Heart left ventricle (tissue), 16 donors: ENCODE data around the gene ZNF691. TPM values are rescaled to one million over a fixed set of nuclear protein-coding genes. Genes with fewer than 3 reads are reported as not detected.

Experiments
- ATAC-seq, 4 donors: fragments of 200-7000 bp; cut with Tn5 transposase; one replicate each; pipeline ENCODE4 v1.9.1; 2020 to 2022; ENCODE audit warnings: moderate library complexity in 4 of 4, mild to moderate bottlenecking in 3 of 4, moderate number of reproducible peaks in 1 of 4
- DNase-seq, 5 donors: peaks; one replicate each; pipeline ENCODE4 v3.0.0-alpha.2; 2020
- H3K27ac ChIP-seq, 12 donors: fragments of 200-600 bp; sonication (generic) in 4 of 12; one replicate each; pipeline versions ENCODE4 v1.5.0 to v1.8.0; 2016 to 2022; ENCODE audit warnings: mild to moderate bottlenecking in 2 of 12
- H3K27me3 ChIP-seq, 9 donors: fragments of 200-600 bp; sonication (generic) in 2 of 9; one replicate each; pipeline versions ENCODE4 v1.5.1 to v1.8.0; 2016 to 2022; ENCODE audit warnings: mild to moderate bottlenecking in 3 of 9
- H3K36me3 ChIP-seq, 9 donors: fragments of 200-600 bp; sonication (generic) in 2 of 9; one replicate each; pipeline versions ENCODE4 v1.5.0 to v1.8.0; 2018 to 2022; ENCODE audit warnings: mild to moderate bottlenecking in 2 of 9
- H3K4me1 ChIP-seq, 12 donors: fragments of 200-600 bp; sonication (generic) in 4 of 12; one replicate each; pipeline versions ENCODE4 v1.5.0 to v1.8.0; 2016 to 2022; ENCODE audit warnings: mild to moderate bottlenecking in 3 of 12
- H3K4me3 ChIP-seq, 12 donors: fragments of 200-600 bp; sonication (generic) in 4 of 12; one replicate each; pipeline versions ENCODE4 v1.5.0 to v1.8.0; 2017 to 2022; ENCODE audit warnings: mild to moderate bottlenecking in 9 of 12, moderate library complexity in 4 of 12
- H3K9me3 ChIP-seq, 12 donors: fragments of 200-600 bp; sonication (generic) in 4 of 12; one replicate each; pipeline versions ENCODE4 v1.5.0 to v1.8.0; 2016 to 2022; ENCODE audit warnings: mild to moderate bottlenecking in 1 of 12
- POLR2A ChIP-seq, 2 donors: fragments of 450-650 bp; IDR thresholded peaks; one replicate each; pipeline ENCODE4 v1.6.1; 2017; ENCODE audit warnings: antibody characterized with exemption in 2 of 2, mild to moderate bottlenecking in 2 of 2, moderate library complexity in 2 of 2
- WGBS, 4 donors: extraction: QIAGEN DNeasy Blood & Tissue Kit in 2 of 4; methylation state at CpG; one replicate each; pipeline versions ENCODE4 v1.1.5 to v1.1.7; 2013 to 2018; 5-methylcytosine and 5-hydroxymethylcytosine counted together
- intact Hi-C, 10 donors: fragments of 100-400 bp; cut with DNase I; formaldehyde crosslinking; loops; one replicate each; pipeline versions ENCODE4 v1.11.1 to v1.14.2; 2022
- long read RNA-seq, 3 donors: library from polyadenylated mRNA; unstranded; transcript quantifications; one replicate each; pipeline ENCODE4 v2.0.0, GENCODE V29; 2020 to 2021
- polyA plus RNA-seq, 2 donors: library from polyadenylated mRNA; stranded (reverse); fragments of 200-250 nt; gene quantifications; one replicate each; pipeline ENCODE4 v1.2.3, GENCODE V29; 2013
- total RNA-seq, 9 donors: library from RNA; depleted of rRNA in 2 of 9; stranded (reverse); fragments of >200 nt in 2 of 9; fragmentation: NEBNext Ultra II Directional in 3 of 9; extraction: Animal tissue kit (Norgen Biotek cat#: 25700) in 3 of 9; gene quantifications; one replicate each; pipeline versions ENCODE4 v1.1.0 to v1.2.4, GENCODE V29; 2016 to 2023
- TF ChIP-seq, protein P1 (sequence below), 12 donors: fragments of 200-600 bp; sonication (generic) in 4 of 12; IDR thresholded peaks; one replicate each; pipeline versions ENCODE4 v1.5.0 to v1.8.0; 2018 to 2022; ENCODE audit warnings: antibody characterized with exemption in 12 of 12, mild to moderate bottlenecking in 5 of 12
- donor health status: ischemic (EF 13 %, LVEDD 7.1; RV severe dilation, severe dysfunction).
- donor health status: healthy with polysubstance abuse.
- donor health status: DM: no; HTN: yes; CAD: no.
- donor health status: DM: no; HTN: no; CAD: no.
- donor health status: ischemic (EF 25% LVEDD 6.9; RV normal size, moderate dysfunction).
- donor health status: ischemic (EF 25% LVEDD 5.7; RV mildly dilated, moderate dysfunction).
- donor health status: healthy.
- donor health status: DM: yes; HTN: yes; CAD: no.
- donor health status: ischemic (EF 35%, LVEDD 5.7; RV mildly dilated, moderate dysfunction).
- donor health status: nonischemic (EF 11% LVEDD 7.7; RV severe dilation, severe dysfunction).
- donor health status: DM: yes; HTN: yes; CAD: no.
- donor health status: PGD.
- donor health status: ischemic (EF 29% LVEDD 5.4; RV normal size, mild dysfunction).
- donor health status: nonischemic (EF 23%, LVEDD 6.1; RV moderate dilation, normal function).

Gene ZNF691, protein sequence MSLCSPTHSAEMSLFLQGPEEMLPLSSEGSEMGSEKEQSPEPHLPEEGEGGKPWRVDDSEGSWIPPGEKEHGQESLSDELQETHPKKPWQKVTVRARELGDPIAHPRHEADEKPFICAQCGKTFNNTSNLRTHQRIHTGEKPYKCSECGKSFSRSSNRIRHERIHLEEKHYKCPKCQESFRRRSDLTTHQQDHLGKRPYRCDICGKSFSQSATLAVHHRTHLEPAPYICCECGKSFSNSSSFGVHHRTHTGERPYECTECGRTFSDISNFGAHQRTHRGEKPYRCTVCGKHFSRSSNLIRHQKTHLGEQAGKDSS
- 10 to 100 TPM in 2 of 9 donors, 1 to 10 TPM in 7; 4.9 to 11.6 (median 8.4) TPM for total RNA-seq
- polyA plus RNA-seq, result 1 to 10 TPM; 6.2 to 8.0 TPM
- long read RNA-seq, donor 1, transcript ZNF691-206 (2 exons, 1,577 nt), result major isoform, 9 of 15 reads
- long read RNA-seq, donor 1, partial matches to known transcripts, result 3 of 15 reads
- long read RNA-seq, donor 1, other reads (novel, unspliced or antisense), result 2 of 15 reads
- long read RNA-seq, donor 2, transcript ZNF691-201 (4 exons, 1,910 nt), result minor isoform, 5 of 66 reads
- long read RNA-seq, donor 2, transcript ZNF691-206 (2 exons, 1,577 nt), result major isoform, 51 of 66 reads
- long read RNA-seq, donor 2, partial matches to known transcripts, result 2 of 66 reads
- long read RNA-seq, donor 2, other reads (novel, unspliced or antisense), result 5 of 66 reads
- long read RNA-seq, donor 3, partial matches to known transcripts, result 0 of 8 reads
- long read RNA-seq, donor 3, other reads (novel, unspliced or antisense), result 2 of 8 reads

DNA sequence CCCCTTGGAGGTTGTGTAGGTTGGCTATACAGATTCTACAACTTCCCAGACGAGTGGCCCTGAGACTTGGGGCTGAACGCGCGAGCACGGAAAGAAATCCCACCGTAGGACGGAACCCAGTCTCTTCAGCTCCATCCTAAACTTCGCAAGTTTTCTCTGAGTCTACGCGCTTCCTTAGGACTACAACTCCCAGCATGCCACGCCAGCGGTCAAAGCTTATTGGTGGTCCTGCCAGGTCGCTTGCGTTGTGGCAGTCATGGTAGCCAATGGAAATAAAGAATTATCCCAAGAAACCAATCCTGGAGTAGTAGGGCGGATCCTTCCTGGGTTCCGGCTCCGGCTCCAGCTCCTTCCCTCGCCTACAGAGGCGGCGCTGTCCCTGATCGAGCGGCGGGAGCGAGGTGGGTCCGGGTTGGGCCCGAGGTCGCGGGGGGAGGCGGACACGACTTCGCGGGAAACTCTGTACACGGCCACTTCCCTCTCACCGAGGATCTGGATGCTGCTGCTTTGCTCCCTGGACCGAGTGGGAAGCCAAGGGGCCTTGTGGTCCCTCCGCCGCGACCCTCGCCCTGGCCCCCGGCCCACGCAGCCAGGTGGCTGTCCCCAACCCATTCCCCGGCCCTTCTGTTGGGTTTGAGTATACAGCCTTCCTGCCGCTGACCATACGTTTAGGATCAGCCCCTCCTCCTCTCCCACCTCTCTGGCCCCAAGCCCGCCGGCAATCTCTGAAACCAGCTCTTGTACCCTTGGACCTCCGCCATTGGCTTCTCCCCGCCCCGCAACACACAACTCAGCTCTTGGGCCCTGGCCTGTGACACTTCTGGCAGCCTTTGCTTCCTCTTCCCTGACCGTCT, at the start of gene ZNF691:
ZNF691 (plus strand) TSS at position 357 of the 854 bp plus-strand sequence. CDS start 3,046 bp downstream, outside the sequence.
- intact Hi-C loops, result loop anchor here in 3 of 10 donors (1.0 to 5.0 kb wide), 3 partner anchors 29 to 79 kb away; partner anchors contain the start of genes ERMAP (in 2 of the 3), SVBP (in 2 of the 3), C1orf50 (in 1 of the 3) and P3H1 (in 1 of the 3)
- ATAC-seq, result peak; percentile 98 to 99 (median 98)
- H3K36me3 ChIP-seq, result peaks cover 0 to 34% (median 17%) of the 10 kb centered on the region in 9 donors

DNA sequence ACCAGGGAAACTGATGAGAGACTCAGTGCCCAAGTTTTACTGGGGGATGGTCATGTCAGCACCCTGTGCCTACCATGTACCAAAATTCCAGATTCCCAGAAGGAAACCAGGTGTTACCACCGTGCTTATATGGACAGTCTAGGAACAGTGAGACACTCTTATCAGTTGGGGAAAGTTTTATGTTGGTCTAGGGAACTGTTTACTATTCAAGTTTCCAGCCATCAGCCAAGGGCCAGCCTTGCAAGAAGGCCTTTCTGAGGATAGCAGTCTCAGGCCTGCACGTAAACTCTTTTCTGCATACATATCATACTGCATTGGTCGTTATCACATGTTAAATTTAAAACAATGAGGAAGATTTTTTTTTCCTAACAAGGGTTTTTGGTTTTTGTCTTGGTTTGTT, 49.0 kb upstream of the ZNF691 start:
- H3K27ac ChIP-seq, result no peak overlapping the region
- no peaks in the 10 kb centered on the region for H3K27me3 ChIP-seq
- DNase-seq (no peak), ATAC-seq (no peak)
- 80 to 93% (median 86%) methylated on average over 3 of the region's 3 CpGs for WGBS, 4 donors
- no peaks in the 10 kb centered on the region for H3K4me1 ChIP-seq
- TF ChIP-seq, protein P1, sequence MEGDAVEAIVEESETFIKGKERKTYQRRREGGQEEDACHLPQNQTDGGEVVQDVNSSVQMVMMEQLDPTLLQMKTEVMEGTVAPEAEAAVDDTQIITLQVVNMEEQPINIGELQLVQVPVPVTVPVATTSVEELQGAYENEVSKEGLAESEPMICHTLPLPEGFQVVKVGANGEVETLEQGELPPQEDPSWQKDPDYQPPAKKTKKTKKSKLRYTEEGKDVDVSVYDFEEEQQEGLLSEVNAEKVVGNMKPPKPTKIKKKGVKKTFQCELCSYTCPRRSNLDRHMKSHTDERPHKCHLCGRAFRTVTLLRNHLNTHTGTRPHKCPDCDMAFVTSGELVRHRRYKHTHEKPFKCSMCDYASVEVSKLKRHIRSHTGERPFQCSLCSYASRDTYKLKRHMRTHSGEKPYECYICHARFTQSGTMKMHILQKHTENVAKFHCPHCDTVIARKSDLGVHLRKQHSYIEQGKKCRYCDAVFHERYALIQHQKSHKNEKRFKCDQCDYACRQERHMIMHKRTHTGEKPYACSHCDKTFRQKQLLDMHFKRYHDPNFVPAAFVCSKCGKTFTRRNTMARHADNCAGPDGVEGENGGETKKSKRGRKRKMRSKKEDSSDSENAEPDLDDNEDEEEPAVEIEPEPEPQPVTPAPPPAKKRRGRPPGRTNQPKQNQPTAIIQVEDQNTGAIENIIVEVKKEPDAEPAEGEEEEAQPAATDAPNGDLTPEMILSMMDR (IDR thresholded peaks at IDR 0.05), result no peak
- TF ChIP-seq POLR2A (IDR thresholded peaks at IDR 0.05), result no peak
- H3K9me3 ChIP-seq, result no peaks in the 10 kb centered on the region
- no peak overlapping the region for H3K4me3 ChIP-seq
- no peaks in the 10 kb centered on the region for H3K36me3 ChIP-seq
- intact Hi-C loops, result no loop called here

More for the DNA sequence above, at the start of gene ZNF691:
- H3K27me3 ChIP-seq, result no peaks in the 10 kb centered on the region
- peaks cover 0 to 7% (median 0%) of the 10 kb centered on the region in 12 donors for H3K9me3 ChIP-seq
- peak; percentile 93 to 97 (median 96) for DNase-seq
- TF ChIP-seq POLR2A (IDR thresholded peaks at IDR 0.05), result peak in 1 of 2 donors; percentile 75
- TF ChIP-seq, protein P1 (IDR thresholded peaks at IDR 0.05), result peak; percentile 25 to 77 (median 43)
- H3K4me1 ChIP-seq, result peaks cover 0 to 28% (median 16%) of the 10 kb centered on the region in 12 donors
- peak within 1 kb of the TSS; percentile 85 to 96 (median 89) for H3K27ac ChIP-seq
- H3K4me3 ChIP-seq, result peak within 1 kb of the TSS; percentile 69 to 99 (median 90)
- 0 to 2% (median 1%) methylated on average over 39 to 50 of the region's 50 CpGs for WGBS, 4 donors

DNA sequence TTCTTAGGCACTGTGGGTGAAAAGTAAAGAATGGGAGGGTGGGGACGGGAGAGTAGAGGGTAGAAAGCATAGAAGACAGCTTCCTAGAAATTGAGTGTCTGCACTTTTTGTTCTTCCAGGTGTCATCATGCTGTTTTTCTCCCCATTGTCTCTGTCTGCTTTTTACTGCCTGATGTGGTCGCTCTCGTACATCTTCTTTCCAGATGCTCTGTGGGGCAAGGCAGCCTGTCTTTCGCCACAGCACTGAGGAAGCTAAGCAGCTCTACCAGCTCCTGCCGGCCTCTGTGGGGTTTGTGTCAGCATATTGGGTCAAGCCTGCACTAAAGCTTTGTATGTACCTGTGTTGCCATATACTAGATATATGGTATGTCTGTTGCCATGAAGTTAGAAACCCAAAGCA, 48.4 kb upstream of the ZNF691 start:
- ATAC-seq (no peak), DNase-seq (no peak)
- intact Hi-C loops, result no loop called here
- 83 to 94% (median 89%) methylated on average over 5 of the region's 5 CpGs for WGBS, 4 donors
- Histone ChIP-seq H3K27me3 (no peaks in the 10 kb centered on the region), H3K4me3 (no peak overlapping the region), H3K4me1 (no peaks in the 10 kb centered on the region), H3K9me3 (no peaks in the 10 kb centered on the region), H3K36me3 (no peaks in the 10 kb centered on the region), H3K27ac (no peak overlapping the region)
- TF ChIP-seq POLR2A (IDR thresholded peaks at IDR 0.05), result no peak
- TF ChIP-seq, protein P1 (IDR thresholded peaks at IDR 0.05), result no peak
